Measurements from ENCODE around the gene MYO1D. TPM values are rescaled to one million over a fixed set of nuclear protein-coding genes. Genes with fewer than 3 reads are reported as not detected.

The MYO1D gene
- total and polyA plus RNA-seq, 12 donors: 13.6 to 103 (median 59.8) TPM

DNA sequence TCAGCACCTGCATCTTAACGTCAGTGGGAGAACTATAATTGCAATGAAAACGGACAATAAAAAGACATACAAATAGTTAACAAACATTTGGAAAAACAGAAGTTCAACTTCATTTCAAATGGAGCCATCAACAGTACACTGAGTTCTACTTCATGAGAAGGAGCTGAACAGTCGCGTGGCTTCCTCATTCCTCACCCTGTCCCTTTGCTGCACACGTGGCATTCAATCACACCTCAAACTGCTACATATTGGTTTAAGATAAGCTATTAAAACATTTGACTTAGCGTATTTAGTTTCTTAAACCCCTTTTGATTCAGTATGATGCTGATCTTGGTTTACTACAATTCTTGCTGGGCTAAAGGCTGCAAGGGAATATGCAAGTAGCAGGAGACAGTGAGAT, 313.3 kb downstream of the MYO1D start:
- no peaks in the 10 kb centered on the region for H3K9me3 ChIP-seq (replicated peaks in 1 of 3)
- H3K36me3 ChIP-seq (replicated peaks in 1 of 2): no peaks in the 10 kb centered on the region
- WGBS, 4 donors: 85 to 91% (median 88%) methylated on average over 6 of the region's 6 CpGs
- no peaks in the 10 kb centered on the region for H3K27me3 ChIP-seq
- no peak for DNase-seq
- H3K4me1 ChIP-seq (replicated peaks in 1 of 2): no peaks in the 10 kb centered on the region
- H3K4me3 ChIP-seq: no peak overlapping the region
- intact Hi-C loops (cut with DNase I): no loop called here
- TF ChIP-seq POLR2A (IDR thresholded peaks at IDR 0.05): no peak
- TF ChIP-seq, protein P1, sequence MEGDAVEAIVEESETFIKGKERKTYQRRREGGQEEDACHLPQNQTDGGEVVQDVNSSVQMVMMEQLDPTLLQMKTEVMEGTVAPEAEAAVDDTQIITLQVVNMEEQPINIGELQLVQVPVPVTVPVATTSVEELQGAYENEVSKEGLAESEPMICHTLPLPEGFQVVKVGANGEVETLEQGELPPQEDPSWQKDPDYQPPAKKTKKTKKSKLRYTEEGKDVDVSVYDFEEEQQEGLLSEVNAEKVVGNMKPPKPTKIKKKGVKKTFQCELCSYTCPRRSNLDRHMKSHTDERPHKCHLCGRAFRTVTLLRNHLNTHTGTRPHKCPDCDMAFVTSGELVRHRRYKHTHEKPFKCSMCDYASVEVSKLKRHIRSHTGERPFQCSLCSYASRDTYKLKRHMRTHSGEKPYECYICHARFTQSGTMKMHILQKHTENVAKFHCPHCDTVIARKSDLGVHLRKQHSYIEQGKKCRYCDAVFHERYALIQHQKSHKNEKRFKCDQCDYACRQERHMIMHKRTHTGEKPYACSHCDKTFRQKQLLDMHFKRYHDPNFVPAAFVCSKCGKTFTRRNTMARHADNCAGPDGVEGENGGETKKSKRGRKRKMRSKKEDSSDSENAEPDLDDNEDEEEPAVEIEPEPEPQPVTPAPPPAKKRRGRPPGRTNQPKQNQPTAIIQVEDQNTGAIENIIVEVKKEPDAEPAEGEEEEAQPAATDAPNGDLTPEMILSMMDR (IDR thresholded peaks at IDR 0.05): no peak
- H3K27ac ChIP-seq: no peak overlapping the region

DNA sequence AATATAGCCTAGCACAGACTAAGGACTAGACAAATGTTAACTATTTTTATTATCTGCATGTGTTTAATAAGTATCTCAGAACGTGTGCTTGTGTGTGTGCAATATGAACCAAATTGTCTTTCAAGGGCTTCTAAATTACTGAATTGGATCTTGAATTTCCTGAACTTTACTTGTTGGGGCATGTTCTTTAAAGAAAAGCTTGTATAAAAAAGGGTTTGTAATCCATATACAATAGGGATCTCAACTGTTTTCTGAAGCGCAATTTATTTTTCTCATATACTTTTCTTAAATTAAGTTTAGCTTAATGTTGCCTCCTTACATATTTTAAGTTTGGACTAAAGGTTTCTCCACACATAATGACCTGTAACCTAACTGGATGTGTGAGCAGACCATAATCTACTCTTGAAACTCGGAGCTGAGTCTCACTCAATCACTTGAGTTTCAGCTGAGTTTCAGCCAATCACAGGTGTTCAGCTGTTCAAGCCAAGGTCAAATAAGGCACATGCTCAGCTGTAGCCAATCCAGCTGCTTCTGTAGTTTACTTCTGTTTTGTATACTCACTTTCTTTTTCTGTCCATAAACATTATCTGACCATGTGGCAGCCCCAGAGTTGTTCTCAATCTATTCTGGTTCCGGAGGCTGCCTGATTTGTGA, 317.8 kb downstream of the MYO1D start:
- no peaks in the 10 kb centered on the region for H3K4me1 ChIP-seq (replicated peaks in 1 of 2)
- H3K9me3 ChIP-seq (replicated peaks in 1 of 3): no peaks in the 10 kb centered on the region
- H3K4me3 ChIP-seq: no peak overlapping the region
- no peak for DNase-seq
- 77 to 85% (median 79%) methylated on average over 4 of the region's 4 CpGs for WGBS, 4 donors
- no peaks in the 10 kb centered on the region for H3K27me3 ChIP-seq
- no peaks in the 10 kb centered on the region for H3K36me3 ChIP-seq (replicated peaks in 1 of 2)
- TF ChIP-seq, protein P1 (IDR thresholded peaks at IDR 0.05): no peak
- no peak for TF ChIP-seq POLR2A (IDR thresholded peaks at IDR 0.05)
- H3K27ac ChIP-seq: no peak overlapping the region
- intact Hi-C loops (cut with DNase I): no loop called here

DNA sequence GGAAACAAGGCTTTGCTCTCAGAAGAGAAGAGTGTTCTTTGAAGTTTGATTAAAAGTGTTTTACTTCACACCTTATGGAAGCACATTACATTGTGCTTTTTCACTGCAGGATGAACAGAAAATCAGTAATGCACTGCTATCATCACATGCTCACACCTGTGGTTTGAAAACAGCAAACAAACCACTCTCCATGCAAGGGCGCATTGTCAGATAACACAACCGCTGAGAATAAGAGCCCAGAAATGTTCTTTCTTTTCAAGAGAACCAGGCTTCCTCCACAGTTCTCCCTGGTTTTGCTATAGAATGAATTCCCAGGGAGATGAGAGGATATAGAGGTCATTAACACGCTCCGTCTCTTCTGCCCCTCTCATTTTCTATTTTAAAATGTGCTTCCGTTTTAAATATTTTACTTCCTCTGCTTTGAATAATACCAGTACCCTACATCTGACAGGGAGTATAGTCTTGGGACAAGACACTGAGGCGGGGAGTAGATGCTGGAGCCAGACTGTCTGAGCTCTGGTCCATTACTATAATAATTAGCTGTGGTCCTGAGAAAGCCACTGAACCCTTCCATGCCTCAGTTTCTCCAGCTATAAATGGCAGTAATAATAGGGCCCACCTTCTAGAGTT, 318.5 kb downstream of the MYO1D start:
- no peak for DNase-seq
- H3K36me3 ChIP-seq (replicated peaks in 1 of 2): no peaks in the 10 kb centered on the region
- no peaks in the 10 kb centered on the region for H3K9me3 ChIP-seq (replicated peaks in 1 of 3)
- no peak for TF ChIP-seq POLR2A (IDR thresholded peaks at IDR 0.05)
- TF ChIP-seq, protein P1 (IDR thresholded peaks at IDR 0.05): no peak
- H3K27me3 ChIP-seq: no peaks in the 10 kb centered on the region
- H3K4me3 ChIP-seq: no peak overlapping the region
- intact Hi-C loops (cut with DNase I): no loop called here
- no peaks in the 10 kb centered on the region for H3K4me1 ChIP-seq (replicated peaks in 1 of 2)
- WGBS, 4 donors: 65 to 75% (median 70%) methylated on average over 6 of the region's 6 CpGs
- no peak overlapping the region for H3K27ac ChIP-seq

DNA sequence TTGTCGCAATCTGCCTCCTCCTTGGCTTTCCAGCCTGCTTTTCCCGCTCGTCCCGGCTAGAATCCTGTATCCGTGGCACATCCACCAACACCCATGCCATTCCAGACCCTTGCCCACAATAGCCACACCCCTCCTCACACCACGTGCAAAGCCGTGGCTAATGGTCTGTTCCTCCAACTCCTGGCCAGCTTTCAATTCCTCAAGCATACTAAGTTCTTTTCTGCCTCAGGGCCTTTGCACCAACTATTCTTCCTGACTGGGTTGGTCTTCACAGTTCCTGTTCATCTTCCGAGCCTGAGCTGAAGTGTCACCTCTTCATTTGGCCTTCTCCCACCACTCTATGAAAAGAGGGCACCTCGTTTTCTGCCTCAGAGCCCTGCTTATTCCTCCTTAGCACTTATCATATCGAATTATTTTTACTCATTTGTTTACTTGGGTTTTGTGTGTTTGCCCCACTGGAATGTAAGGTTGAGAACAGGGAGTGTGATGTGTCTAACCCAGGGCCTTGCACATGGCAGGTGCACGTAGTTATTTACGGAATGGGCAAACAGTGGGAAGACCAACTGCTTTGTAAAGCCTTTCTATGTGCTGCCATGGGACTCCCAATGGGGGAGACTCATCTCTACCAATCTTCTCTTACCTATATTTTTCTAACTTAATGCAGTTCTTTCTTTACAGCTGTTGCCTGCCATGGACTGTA, 321.2 kb downstream of the MYO1D start:
- no peaks in the 10 kb centered on the region for H3K27me3 ChIP-seq
- no peak for TF ChIP-seq POLR2A (IDR thresholded peaks at IDR 0.05)
- TF ChIP-seq, protein P1 (IDR thresholded peaks at IDR 0.05): no peak
- H3K9me3 ChIP-seq (replicated peaks in 1 of 3): no peaks in the 10 kb centered on the region
- intact Hi-C loops (cut with DNase I): no loop called here
- H3K4me1 ChIP-seq (replicated peaks in 1 of 2): no peaks in the 10 kb centered on the region
- no peak for DNase-seq
- H3K36me3 ChIP-seq (replicated peaks in 1 of 2): no peaks in the 10 kb centered on the region
- no peak overlapping the region for H3K27ac ChIP-seq
- H3K4me3 ChIP-seq: no peak overlapping the region
- whole genome bisulfite sequencing, 4 donors: 93 to 96% (median 94%) methylated on average over 12 of the region's 12 CpGs

All from adrenal gland (tissue), 12 donors.